Smooth muscle cell (in vitro differentiated cells): ENCODE results near the gene LGR6. TPM values are rescaled to one million over a fixed set of nuclear protein-coding genes. Genes with fewer than 3 reads are reported as not detected.

Experiments used
- DNase-seq: peaks from one replicate; lab custom pipeline; 2025; ENCODE audit not compliant: unreplicated experiment; lab: John Stamatoyannopoulos, UW
- H2AFZ ChIP-seq: fragments of 200-600 bp; sonication (generic); 2 replicates; pipeline ENCODE4 v1.6.0; 2016; ENCODE audit warnings: antibody characterized with exemption, low read depth, mild to moderate bottlenecking
- H3F3A ChIP-seq: fragments of 200-600 bp; sonication (generic); 2 replicates; pipeline ENCODE4 v1.6.0; 2017; ENCODE audit warnings: antibody characterized with exemption, low read depth
- H3K27ac ChIP-seq: fragments of 200-600 bp; sonication (generic); 2 replicates; pipeline ENCODE4 v1.5.1; 2016; ENCODE audit warnings: low read depth, mild to moderate bottlenecking
- H3K27me3 ChIP-seq: fragments of 200-600 bp; sonication (generic); 2 replicates; pipeline ENCODE4 v1.6.1; 2016; ENCODE audit warnings: low read depth, mild to moderate bottlenecking
- H3K36me3 ChIP-seq: fragments of 200-600 bp; sonication (generic); 2 replicates; pipeline ENCODE4 v1.5.1; 2016; ENCODE audit warnings: low read depth
- H3K4me1 ChIP-seq: fragments of 200-600 bp; sonication (generic); 2 replicates; pipeline ENCODE4 v1.5.1; 2016; ENCODE audit warnings: low read depth
- H3K4me2 ChIP-seq: fragments of 200-600 bp; sonication (generic); 2 replicates; pipeline ENCODE4 v1.6.0; 2016; ENCODE audit warnings: mild to moderate bottlenecking
- H3K4me3 ChIP-seq: fragments of 200-600 bp; sonication (generic); 2 replicates; pipeline ENCODE4 v1.5.1; 2016; ENCODE audit warnings: mild to moderate bottlenecking
- H3K79me2 ChIP-seq: fragments of 200-600 bp; sonication (generic); 2 replicates; pipeline ENCODE4 v1.6.0; 2016; ENCODE audit warnings: low read depth, mild to moderate bottlenecking
- H3K9ac ChIP-seq: fragments of 200-600 bp; sonication (generic); 2 replicates; pipeline ENCODE4 v1.6.0; 2016; ENCODE audit warnings: low read depth
- H3K9me3 ChIP-seq: fragments of 200-600 bp; sonication (generic); replicated peaks from 2 replicates; pipeline ENCODE4 v1.5.1; 2016; ENCODE audit warnings: low read depth
- H4K20me1 ChIP-seq: fragments of 200-600 bp; sonication (generic); 2 replicates; pipeline ENCODE4 v1.6.0; 2016; ENCODE audit warnings: low read depth
- CTCF ChIP-seq: fragments of 200-600 bp; sonication (generic); IDR thresholded peaks from 2 replicates; pipeline ENCODE4 v1.5.1; 2017; ENCODE audit warnings: borderline replicate concordance, mild to moderate bottlenecking, antibody characterized with exemption; ENCODE audit not compliant: insufficient read depth, poor library complexity, severe bottlenecking
- WGBS: methylation state at CpG from one replicate; pipeline ENCODE4 v1.1.7; 2016; ENCODE audit warnings: low lambda C conversion rate; 5-methylcytosine and 5-hydroxymethylcytosine counted together
- polyA plus RNA-seq: library from polyadenylated mRNA; unstranded; fragments of >200 nt; fragmentation: Nextera tagmentation; extraction: Ambion mirVana; gene quantifications from 2 replicates; pipeline ENCODE4 v1.2.1, GENCODE V29; 2016
- total RNA-seq: library from RNA; depleted of rRNA; stranded (reverse); fragments of >200 nt; gene quantifications from 2 replicates; pipeline ENCODE4 v1.2.3, GENCODE V29; 2014

Gene LGR6
- total and polyA plus RNA-seq, 2 experiments from 2014 or later, result 1.8 to 2.9 TPM

GRCh38 chr1:202210969-202211368 is 17.4 kb downstream of the LGR6 start:
- Histone ChIP-seq H3K9me3 (no peaks in the 10 kb centered on the region), H3K4me1 (peaks cover 9% of the 10 kb centered on the region), H3K4me2 (no peak overlapping the region), H2AFZ (no peak overlapping the region), H3F3A (no peaks in the 10 kb centered on the region), H3K27me3 (peaks cover 12% of the 10 kb centered on the region), H3K27ac (no peak overlapping the region), H3K79me2 (no peaks in the 10 kb centered on the region), H3K9ac (no peak overlapping the region), H3K4me3 (no peak overlapping the region), H4K20me1 (no peaks in the 10 kb centered on the region), H3K36me3 (no peaks in the 10 kb centered on the region)
- no peak for DNase-seq
- 93% methylated on average over 1 of the region's 1 CpG for WGBS
- no peak for TF ChIP-seq CTCF

- H3F3A ChIP-seq, result no peaks in the 10 kb centered on the region
- no peak overlapping the region for H3K9ac ChIP-seq
- no peaks in the 10 kb centered on the region for H3K79me2 ChIP-seq
- no peak for DNase-seq
- no peak overlapping the region for H3K27ac ChIP-seq
- no peaks in the 10 kb centered on the region for H3K36me3 ChIP-seq
- WGBS, result 88% methylated on average over 1 of the region's 1 CpG
- H2AFZ ChIP-seq, result no peak overlapping the region
- H3K4me3 ChIP-seq, result no peak overlapping the region
- H3K4me1 ChIP-seq, result peaks cover 9% of the 10 kb centered on the region
- H4K20me1 ChIP-seq, result no peaks in the 10 kb centered on the region
- H3K4me2 ChIP-seq, result no peak overlapping the region
- peaks cover 12% of the 10 kb centered on the region for H3K27me3 ChIP-seq
- TF ChIP-seq CTCF, result no peak
- H3K9me3 ChIP-seq, result no peaks in the 10 kb centered on the region
Measured at GRCh38 chr1:202212787-202213186, 19.2 kb downstream of the LGR6 start.

GRCh38 chr1:202213361-202214088 is 19.9 kb downstream of the LGR6 start:
- no peak for DNase-seq
- H3K27me3 ChIP-seq, result peaks cover 12% of the 10 kb centered on the region
- peaks cover 9% of the 10 kb centered on the region for H3K4me1 ChIP-seq
- 29% methylated on average over 8 of the region's 8 CpGs for WGBS
- H3K4me2 ChIP-seq, result peak overlapping the region; percentile 88
- H3K4me3 ChIP-seq, result peak overlapping the region; percentile 49
- no peaks in the 10 kb centered on the region for H3K79me2 ChIP-seq
- no peaks in the 10 kb centered on the region for H3K9me3 ChIP-seq
- no peak overlapping the region for H3K9ac ChIP-seq
- no peaks in the 10 kb centered on the region for H4K20me1 ChIP-seq
- H3K36me3 ChIP-seq, result no peaks in the 10 kb centered on the region
- no peaks in the 10 kb centered on the region for H3F3A ChIP-seq
- H3K27ac ChIP-seq, result no peak overlapping the region
- H2AFZ ChIP-seq, result peak overlapping the region; percentile 74
- peak; percentile 33 for TF ChIP-seq CTCF
